ENCODE data around the gene FKBP3.
A peak's percentile ranks its signal among the peaks of the same experiment; 100 is the strongest.

The FKBP3 gene

GRCh38 chr14:45135156-45135555, 875 bp upstream of the FKBP3 start:
- TF ChIP-seq CTCF (IDR thresholded peaks at IDR 0.05; ENCODE audit: low read depth, low read length) = no peak
- peak overlapping the region; percentile 77 for H3K4me3 ChIP-seq (ENCODE audit: low read depth, low read length)

GRCh38 chr14:45133683-45134050, 614 bp downstream of the FKBP3 start:
- TF ChIP-seq CTCF (IDR thresholded peaks at IDR 0.05; ENCODE audit: low read depth, low read length) = no peak
- peak overlapping the region; percentile 77 for H3K4me3 ChIP-seq (ENCODE audit: low read depth, low read length)

GRCh38 chr14:45128963-45129629, 5.2 kb downstream of the FKBP3 start:
- TF ChIP-seq CTCF (IDR thresholded peaks at IDR 0.05; ENCODE audit: low read depth, low read length) = no peak
- no peak overlapping the region for H3K4me3 ChIP-seq (ENCODE audit: low read depth, low read length)

GRCh38 chr14:45125754-45126153, 8.5 kb downstream of the FKBP3 start:
- no peak overlapping the region for H3K4me3 ChIP-seq (ENCODE audit: low read depth, low read length)
- no peak for TF ChIP-seq CTCF (IDR thresholded peaks at IDR 0.05; ENCODE audit: low read depth, low read length)

GRCh38 chr14:45123271-45123670, 11.0 kb downstream of the FKBP3 start:
- TF ChIP-seq CTCF (IDR thresholded peaks at IDR 0.05; ENCODE audit: low read depth, low read length) = no peak

GRCh38 chr14:45120096-45120495, 14.2 kb downstream of the FKBP3 start:
- H3K4me3 ChIP-seq (ENCODE audit: low read depth, low read length) = no peak overlapping the region
- no peak for TF ChIP-seq CTCF (IDR thresholded peaks at IDR 0.05; ENCODE audit: low read depth, low read length)

More at GRCh38 chr14:45123271-45123670, 11.0 kb downstream of the FKBP3 start:
- H3K4me3 ChIP-seq (ENCODE audit: low read depth, low read length) = no peak overlapping the region

- TF ChIP-seq CTCF (IDR thresholded peaks at IDR 0.05; ENCODE audit: low read depth, low read length) = no peak
- no peak overlapping the region for H3K4me3 ChIP-seq (ENCODE audit: low read depth, low read length)
Observed at GRCh38 chr14:45118594-45118993, 15.7 kb downstream of the FKBP3 start.
